Measurements from ENCODE around the gene VPS13C. TPM values are rescaled to one million over a fixed set of nuclear protein-coding genes. Genes with fewer than 3 reads are reported as not detected.

Gene VPS13C
- total and polyA plus RNA-seq, 2 donors (not counting 1 experiment from before 2014, with no cell fraction given) = 40.0 to 236 TPM

- Histone ChIP-seq H4K20me1 (ENCODE audit: control insufficient read depth, insufficient read depth, low read length, poor library complexity, severe bottlenecking) (no peaks in the 10 kb centered on the region), H3K4me3 (ENCODE audit: control extremely low read depth in 1 of 5, extremely low read depth in 1 of 5, insufficient read depth in 1 of 5, low read depth in 2 of 5, low read length in 4 of 5) (no peak overlapping the region), H2AFZ (ENCODE audit: insufficient read depth, low read depth, low read length, poor library complexity, severe bottlenecking) (no peak overlapping the region), H3K9me3 (ENCODE audit: control extremely low read depth in 1 of 3, control insufficient read depth in 2 of 3, insufficient read depth in 1 of 3, low read length in 2 of 3) (no peaks in the 10 kb centered on the region), H3K27ac (ENCODE audit: low read length in 2 of 2) (no peak overlapping the region), H3K79me2 (ENCODE audit: control insufficient read depth, insufficient read depth, low read length) (no peaks in the 10 kb centered on the region), H3K4me2 (replicated peaks; ENCODE audit: low read depth, low read length, poor library complexity, severe bottlenecking) (no peak overlapping the region), H3K4me1 (ENCODE audit: control insufficient read depth in 2 of 2, insufficient read depth in 2 of 2, low read length in 2 of 2) (no peaks in the 10 kb centered on the region), H3K9ac (ENCODE audit: low read length) (no peak overlapping the region), H3K27me3 (replicated peaks in 1 of 4; ENCODE audit: control extremely low read depth in 1 of 4, control insufficient read depth in 3 of 4, insufficient read depth in 4 of 4, low read length in 3 of 4) (peaks cover 0 to 6% (median 3%) of the 10 kb centered on the region in 4 experiments), H3K36me3 (replicated peaks in 1 of 2; ENCODE audit: control extremely low read depth in 1 of 2, control insufficient read depth in 1 of 2, extremely low read depth in 1 of 2, insufficient read depth in 2 of 2, low read length in 1 of 2) (no peaks in the 10 kb centered on the region)
- Mint-ChIP-seq H3K4me3 (no peak overlapping the region), H3K27ac (no peak overlapping the region), H3K9me3 (ENCODE audit: insufficient read depth) (no peaks in the 10 kb centered on the region), H3K4me1 (no peaks in the 10 kb centered on the region), H3K27me3 (peaks cover 37% of the 10 kb centered on the region)
- TF ChIP-seq EZH2 (IDR thresholded peaks at IDR 0.05; ENCODE audit: borderline replicate concordance, insufficient read depth, low read depth, low read length, poor library complexity, severe bottlenecking) (no peak), CTCF (IDR thresholded peaks at IDR 0.05) (no peak)
- POLR2A ChIA-PET = no interaction called here
- intact Hi-C loops (cut with micrococcal nuclease) = no loop called here
- CTCF ChIA-PET = interaction anchor here (1.1 kb wide), 1 partner anchor 15 kb away, joined by 5 read pairs; no protein-coding TSS in a partner anchor
- DNase-seq (no peak), ATAC-seq (ENCODE audit: low read depth) (no peak)
- 95% methylated on average over 7 of the region's 9 CpGs for WGBS (ENCODE audit: insufficient coverage)
Measured at GRCh38 chr15:61819386-61819785, 240.9 kb downstream of the VPS13C start.

GRCh38 chr15:61818801-61819200, 241.4 kb downstream of the VPS13C start:
- no peak overlapping the region for H3K9ac ChIP-seq (ENCODE audit: low read length)
- CTCF ChIA-PET = interaction anchor here (1.1 kb wide), 1 partner anchor 15 kb away, joined by 5 read pairs; no protein-coding TSS in a partner anchor
- POLR2A ChIA-PET = no interaction called here
- DNase-seq (no peak), ATAC-seq (ENCODE audit: low read depth) (no peak)
- H3K9me3 Mint-ChIP-seq (ENCODE audit: insufficient read depth) = no peaks in the 10 kb centered on the region
- H3K4me3 ChIP-seq (ENCODE audit: control extremely low read depth in 1 of 5, extremely low read depth in 1 of 5, insufficient read depth in 1 of 5, low read depth in 2 of 5, low read length in 4 of 5) = no peak overlapping the region
- H3K27me3 ChIP-seq (replicated peaks in 1 of 4; ENCODE audit: control extremely low read depth in 1 of 4, control insufficient read depth in 3 of 4, insufficient read depth in 4 of 4, low read length in 3 of 4) = peaks cover 0 to 6% (median 3%) of the 10 kb centered on the region in 4 experiments
- H3K4me3 Mint-ChIP-seq = no peak overlapping the region
- H3K9me3 ChIP-seq (ENCODE audit: control extremely low read depth in 1 of 3, control insufficient read depth in 2 of 3, insufficient read depth in 1 of 3, low read length in 2 of 3) = no peaks in the 10 kb centered on the region
- H3K4me1 Mint-ChIP-seq = no peaks in the 10 kb centered on the region
- H2AFZ ChIP-seq (ENCODE audit: insufficient read depth, low read depth, low read length, poor library complexity, severe bottlenecking) = no peak overlapping the region
- TF ChIP-seq EZH2 (IDR thresholded peaks at IDR 0.05; ENCODE audit: borderline replicate concordance, insufficient read depth, low read depth, low read length, poor library complexity, severe bottlenecking) (no peak), CTCF (IDR thresholded peaks at IDR 0.05) (no peak)
- peaks cover 41% of the 10 kb centered on the region for H3K27me3 Mint-ChIP-seq
- H3K79me2 ChIP-seq (ENCODE audit: control insufficient read depth, insufficient read depth, low read length) = no peaks in the 10 kb centered on the region
- no peaks in the 10 kb centered on the region for H4K20me1 ChIP-seq (ENCODE audit: control insufficient read depth, insufficient read depth, low read length, poor library complexity, severe bottlenecking)
- no CpG with 5 or more reads among the region's 2 CpGs for WGBS (ENCODE audit: insufficient coverage)
- H3K4me1 ChIP-seq (ENCODE audit: control insufficient read depth in 2 of 2, insufficient read depth in 2 of 2, low read length in 2 of 2) = no peaks in the 10 kb centered on the region
- H3K36me3 ChIP-seq (replicated peaks in 1 of 2; ENCODE audit: control extremely low read depth in 1 of 2, control insufficient read depth in 1 of 2, extremely low read depth in 1 of 2, insufficient read depth in 2 of 2, low read length in 1 of 2) = no peaks in the 10 kb centered on the region
- no peak overlapping the region for H3K27ac ChIP-seq (ENCODE audit: low read length in 2 of 2)
- H3K4me2 ChIP-seq (replicated peaks; ENCODE audit: low read depth, low read length, poor library complexity, severe bottlenecking) = no peak overlapping the region
- H3K27ac Mint-ChIP-seq = no peak overlapping the region
- intact Hi-C loops (cut with micrococcal nuclease) = no loop called here
